Measurements from ENCODE around the gene LRIT2. TPM values are rescaled to one million over a fixed set of nuclear protein-coding genes. Genes with fewer than 3 reads are reported as not detected.

Gene LRIT2
- total and polyA plus RNA-seq, 4 donors = not detected

- ATAC-seq (ENCODE audit: insufficient read depth, low FRiP score) = no peak
- H3K4me1 ChIP-seq (ENCODE audit: control insufficient read depth in 5 of 5, insufficient read depth in 5 of 5, low read length in 5 of 5) = no peaks in the 10 kb centered on the region
- 72 to 83% methylated on average over 11 of the region's 11 CpGs for WGBS, 2 donors
- H3K27me3 ChIP-seq (ENCODE audit: control insufficient read depth in 3 of 3, insufficient read depth in 3 of 3, low read length in 2 of 3) = peaks cover 0 to 23% (median 6%) of the 10 kb centered on the region in 3 donors
- H3K27ac ChIP-seq (ENCODE audit: low read depth in 1 of 2, low read length in 1 of 2) = no peak overlapping the region
- TF ChIP-seq CTCF (IDR thresholded peaks at IDR 0.05; ENCODE audit: control extremely low read depth, extremely low read depth) = no peak
- H3K9me3 ChIP-seq (ENCODE audit: control insufficient read depth in 4 of 4, insufficient read depth in 3 of 4, low read length in 3 of 4) = no peaks in the 10 kb centered on the region
- no peak overlapping the region for H3K4me3 ChIP-seq
- H3K9ac ChIP-seq (ENCODE audit: insufficient read depth in 1 of 2, low read length in 2 of 2) = no peak overlapping the region
- no peaks in the 10 kb centered on the region for H3K36me3 ChIP-seq (ENCODE audit: control insufficient read depth in 4 of 4, insufficient read depth in 4 of 4, low read length in 4 of 4)
- no peak for DNase-seq
These were observed 24.7 kb downstream of the LRIT2 start for GRCh38 chr10:84200537-84201243.

- peaks cover 0 to 43% (median 25%) of the 10 kb centered on the region in 3 donors for H3K27me3 ChIP-seq (ENCODE audit: control insufficient read depth in 3 of 3, insufficient read depth in 3 of 3, low read length in 2 of 3)
- no peak overlapping the region for H3K27ac ChIP-seq (ENCODE audit: low read depth in 1 of 2, low read length in 1 of 2)
- H3K9me3 ChIP-seq (ENCODE audit: control insufficient read depth in 4 of 4, insufficient read depth in 3 of 4, low read length in 3 of 4) = no peaks in the 10 kb centered on the region
- peaks cover 0 to 6% (median 0%) of the 10 kb centered on the region in 5 donors for H3K4me1 ChIP-seq (ENCODE audit: control insufficient read depth in 5 of 5, insufficient read depth in 5 of 5, low read length in 5 of 5)
- no peak overlapping the region for H3K9ac ChIP-seq (ENCODE audit: insufficient read depth in 1 of 2, low read length in 2 of 2)
- no peak for ATAC-seq (ENCODE audit: insufficient read depth, low FRiP score)
- no peaks in the 10 kb centered on the region for H3K36me3 ChIP-seq (ENCODE audit: control insufficient read depth in 4 of 4, insufficient read depth in 4 of 4, low read length in 4 of 4)
- 84 to 92% methylated on average over 7 of the region's 7 CpGs for WGBS, 2 donors
- DNase-seq = no peak
- no peak for TF ChIP-seq CTCF (IDR thresholded peaks at IDR 0.05; ENCODE audit: control extremely low read depth, extremely low read depth)
- no peak overlapping the region for H3K4me3 ChIP-seq
These were observed 27.0 kb downstream of the LRIT2 start for GRCh38 chr10:84198206-84198915.

- peaks cover 0 to 6% (median 0%) of the 10 kb centered on the region in 5 donors for H3K4me1 ChIP-seq (ENCODE audit: control insufficient read depth in 5 of 5, insufficient read depth in 5 of 5, low read length in 5 of 5)
- TF ChIP-seq CTCF (IDR thresholded peaks at IDR 0.05; ENCODE audit: control extremely low read depth, extremely low read depth) = no peak
- no peak overlapping the region for H3K4me3 ChIP-seq
- H3K27me3 ChIP-seq (ENCODE audit: control insufficient read depth in 3 of 3, insufficient read depth in 3 of 3, low read length in 2 of 3) = peaks cover 0 to 50% (median 31%) of the 10 kb centered on the region in 3 donors
- 78 to 87% methylated on average over 5 of the region's 5 CpGs for WGBS, 2 donors
- ATAC-seq (ENCODE audit: insufficient read depth, low FRiP score) (no peak), DNase-seq (no peak)
- no peak overlapping the region for H3K27ac ChIP-seq (ENCODE audit: low read depth in 1 of 2, low read length in 1 of 2)
- no peaks in the 10 kb centered on the region for H3K9me3 ChIP-seq (ENCODE audit: control insufficient read depth in 4 of 4, insufficient read depth in 3 of 4, low read length in 3 of 4)
- H3K9ac ChIP-seq (ENCODE audit: insufficient read depth in 1 of 2, low read length in 2 of 2) = no peak overlapping the region
- H3K36me3 ChIP-seq (ENCODE audit: control insufficient read depth in 4 of 4, insufficient read depth in 4 of 4, low read length in 4 of 4) = no peaks in the 10 kb centered on the region
These were observed 27.7 kb downstream of the LRIT2 start for GRCh38 chr10:84197643-84198042.

Measured in lung (tissue), 12 donors.